ENCODE data around the gene SETD6. TPM values are rescaled to one million over a fixed set of nuclear protein-coding genes. Genes with fewer than 3 reads are reported as not detected.

Gene SETD6
- total and polyA plus RNA-seq, 2 experiments from 2014 or later, result 39.7 to 54.0 TPM

DNA sequence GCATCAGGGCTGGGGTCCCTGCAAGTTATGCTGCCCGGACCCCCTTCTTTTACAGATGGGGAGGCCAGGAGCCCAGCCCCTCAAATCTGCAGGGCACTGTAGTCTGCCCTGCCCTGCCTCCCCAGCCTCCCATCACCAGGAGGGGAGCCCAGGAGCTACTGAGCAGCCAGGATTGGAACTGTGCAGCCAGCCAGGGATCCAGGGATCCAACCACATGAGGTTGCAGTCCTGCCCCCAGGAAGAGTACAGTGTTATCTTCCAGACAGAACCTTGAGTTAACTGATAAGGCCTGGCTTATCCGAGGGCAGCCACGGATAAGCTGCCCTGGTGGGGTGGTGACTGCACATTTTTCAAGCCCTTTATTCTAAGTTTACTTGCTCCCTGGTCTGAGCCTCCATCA is 26.8 kb upstream of the SETD6 start:
- H3K36me3 ChIP-seq (ENCODE audit: insufficient read depth), result no peaks in the 10 kb centered on the region
- H3K27me3 ChIP-seq (ENCODE audit: insufficient read depth), result no peaks in the 10 kb centered on the region
- no peaks in the 10 kb centered on the region for H3K36me3 Mint-ChIP-seq (ENCODE audit: low read depth)
- H3K9me3 Mint-ChIP-seq, result no peaks in the 10 kb centered on the region
- no peak overlapping the region for H3K4me3 ChIP-seq
- H3K4me1 Mint-ChIP-seq, result peaks cover 13% of the 10 kb centered on the region
- peaks cover 15% of the 10 kb centered on the region for H3K27me3 Mint-ChIP-seq (ENCODE audit: insufficient read depth, low read depth, poor library complexity)
- TF ChIP-seq, protein P1, sequence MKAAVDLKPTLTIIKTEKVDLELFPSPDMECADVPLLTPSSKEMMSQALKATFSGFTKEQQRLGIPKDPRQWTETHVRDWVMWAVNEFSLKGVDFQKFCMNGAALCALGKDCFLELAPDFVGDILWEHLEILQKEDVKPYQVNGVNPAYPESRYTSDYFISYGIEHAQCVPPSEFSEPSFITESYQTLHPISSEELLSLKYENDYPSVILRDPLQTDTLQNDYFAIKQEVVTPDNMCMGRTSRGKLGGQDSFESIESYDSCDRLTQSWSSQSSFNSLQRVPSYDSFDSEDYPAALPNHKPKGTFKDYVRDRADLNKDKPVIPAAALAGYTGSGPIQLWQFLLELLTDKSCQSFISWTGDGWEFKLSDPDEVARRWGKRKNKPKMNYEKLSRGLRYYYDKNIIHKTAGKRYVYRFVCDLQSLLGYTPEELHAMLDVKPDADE (IDR thresholded peaks at IDR 0.05), result no peak
- TF ChIP-seq ZNF114 (CRISPR knock-in tag; IDR thresholded peaks at IDR 0.05) (no peak), ZNF331 (CRISPR knock-in tag; IDR thresholded peaks at IDR 0.05; ENCODE audit: low read depth) (no peak), STAT1 (IDR thresholded peaks at IDR 0.05; ENCODE audit: unreplicated experiment) (no peak), EZH2 (IDR thresholded peaks at IDR 0.05; ENCODE audit: low read depth, unreplicated experiment) (no peak), POLR2AphosphoS5 (IDR thresholded peaks at IDR 0.05; ENCODE audit: low read depth) (no peak)
- TF ChIP-seq, protein P2, sequence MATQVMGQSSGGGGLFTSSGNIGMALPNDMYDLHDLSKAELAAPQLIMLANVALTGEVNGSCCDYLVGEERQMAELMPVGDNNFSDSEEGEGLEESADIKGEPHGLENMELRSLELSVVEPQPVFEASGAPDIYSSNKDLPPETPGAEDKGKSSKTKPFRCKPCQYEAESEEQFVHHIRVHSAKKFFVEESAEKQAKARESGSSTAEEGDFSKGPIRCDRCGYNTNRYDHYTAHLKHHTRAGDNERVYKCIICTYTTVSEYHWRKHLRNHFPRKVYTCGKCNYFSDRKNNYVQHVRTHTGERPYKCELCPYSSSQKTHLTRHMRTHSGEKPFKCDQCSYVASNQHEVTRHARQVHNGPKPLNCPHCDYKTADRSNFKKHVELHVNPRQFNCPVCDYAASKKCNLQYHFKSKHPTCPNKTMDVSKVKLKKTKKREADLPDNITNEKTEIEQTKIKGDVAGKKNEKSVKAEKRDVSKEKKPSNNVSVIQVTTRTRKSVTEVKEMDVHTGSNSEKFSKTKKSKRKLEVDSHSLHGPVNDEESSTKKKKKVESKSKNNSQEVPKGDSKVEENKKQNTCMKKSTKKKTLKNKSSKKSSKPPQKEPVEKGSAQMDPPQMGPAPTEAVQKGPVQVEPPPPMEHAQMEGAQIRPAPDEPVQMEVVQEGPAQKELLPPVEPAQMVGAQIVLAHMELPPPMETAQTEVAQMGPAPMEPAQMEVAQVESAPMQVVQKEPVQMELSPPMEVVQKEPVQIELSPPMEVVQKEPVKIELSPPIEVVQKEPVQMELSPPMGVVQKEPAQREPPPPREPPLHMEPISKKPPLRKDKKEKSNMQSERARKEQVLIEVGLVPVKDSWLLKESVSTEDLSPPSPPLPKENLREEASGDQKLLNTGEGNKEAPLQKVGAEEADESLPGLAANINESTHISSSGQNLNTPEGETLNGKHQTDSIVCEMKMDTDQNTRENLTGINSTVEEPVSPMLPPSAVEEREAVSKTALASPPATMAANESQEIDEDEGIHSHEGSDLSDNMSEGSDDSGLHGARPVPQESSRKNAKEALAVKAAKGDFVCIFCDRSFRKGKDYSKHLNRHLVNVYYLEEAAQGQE (IDR thresholded peaks at IDR 0.05; ENCODE audit: unreplicated experiment), result no peak
- TF ChIP-seq, protein P3, sequence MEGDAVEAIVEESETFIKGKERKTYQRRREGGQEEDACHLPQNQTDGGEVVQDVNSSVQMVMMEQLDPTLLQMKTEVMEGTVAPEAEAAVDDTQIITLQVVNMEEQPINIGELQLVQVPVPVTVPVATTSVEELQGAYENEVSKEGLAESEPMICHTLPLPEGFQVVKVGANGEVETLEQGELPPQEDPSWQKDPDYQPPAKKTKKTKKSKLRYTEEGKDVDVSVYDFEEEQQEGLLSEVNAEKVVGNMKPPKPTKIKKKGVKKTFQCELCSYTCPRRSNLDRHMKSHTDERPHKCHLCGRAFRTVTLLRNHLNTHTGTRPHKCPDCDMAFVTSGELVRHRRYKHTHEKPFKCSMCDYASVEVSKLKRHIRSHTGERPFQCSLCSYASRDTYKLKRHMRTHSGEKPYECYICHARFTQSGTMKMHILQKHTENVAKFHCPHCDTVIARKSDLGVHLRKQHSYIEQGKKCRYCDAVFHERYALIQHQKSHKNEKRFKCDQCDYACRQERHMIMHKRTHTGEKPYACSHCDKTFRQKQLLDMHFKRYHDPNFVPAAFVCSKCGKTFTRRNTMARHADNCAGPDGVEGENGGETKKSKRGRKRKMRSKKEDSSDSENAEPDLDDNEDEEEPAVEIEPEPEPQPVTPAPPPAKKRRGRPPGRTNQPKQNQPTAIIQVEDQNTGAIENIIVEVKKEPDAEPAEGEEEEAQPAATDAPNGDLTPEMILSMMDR (conservative IDR thresholded peaks at IDR 0.05; ENCODE audit: low read depth in 2 of 2), result no peak
- TF ChIP-seq, protein P4, sequence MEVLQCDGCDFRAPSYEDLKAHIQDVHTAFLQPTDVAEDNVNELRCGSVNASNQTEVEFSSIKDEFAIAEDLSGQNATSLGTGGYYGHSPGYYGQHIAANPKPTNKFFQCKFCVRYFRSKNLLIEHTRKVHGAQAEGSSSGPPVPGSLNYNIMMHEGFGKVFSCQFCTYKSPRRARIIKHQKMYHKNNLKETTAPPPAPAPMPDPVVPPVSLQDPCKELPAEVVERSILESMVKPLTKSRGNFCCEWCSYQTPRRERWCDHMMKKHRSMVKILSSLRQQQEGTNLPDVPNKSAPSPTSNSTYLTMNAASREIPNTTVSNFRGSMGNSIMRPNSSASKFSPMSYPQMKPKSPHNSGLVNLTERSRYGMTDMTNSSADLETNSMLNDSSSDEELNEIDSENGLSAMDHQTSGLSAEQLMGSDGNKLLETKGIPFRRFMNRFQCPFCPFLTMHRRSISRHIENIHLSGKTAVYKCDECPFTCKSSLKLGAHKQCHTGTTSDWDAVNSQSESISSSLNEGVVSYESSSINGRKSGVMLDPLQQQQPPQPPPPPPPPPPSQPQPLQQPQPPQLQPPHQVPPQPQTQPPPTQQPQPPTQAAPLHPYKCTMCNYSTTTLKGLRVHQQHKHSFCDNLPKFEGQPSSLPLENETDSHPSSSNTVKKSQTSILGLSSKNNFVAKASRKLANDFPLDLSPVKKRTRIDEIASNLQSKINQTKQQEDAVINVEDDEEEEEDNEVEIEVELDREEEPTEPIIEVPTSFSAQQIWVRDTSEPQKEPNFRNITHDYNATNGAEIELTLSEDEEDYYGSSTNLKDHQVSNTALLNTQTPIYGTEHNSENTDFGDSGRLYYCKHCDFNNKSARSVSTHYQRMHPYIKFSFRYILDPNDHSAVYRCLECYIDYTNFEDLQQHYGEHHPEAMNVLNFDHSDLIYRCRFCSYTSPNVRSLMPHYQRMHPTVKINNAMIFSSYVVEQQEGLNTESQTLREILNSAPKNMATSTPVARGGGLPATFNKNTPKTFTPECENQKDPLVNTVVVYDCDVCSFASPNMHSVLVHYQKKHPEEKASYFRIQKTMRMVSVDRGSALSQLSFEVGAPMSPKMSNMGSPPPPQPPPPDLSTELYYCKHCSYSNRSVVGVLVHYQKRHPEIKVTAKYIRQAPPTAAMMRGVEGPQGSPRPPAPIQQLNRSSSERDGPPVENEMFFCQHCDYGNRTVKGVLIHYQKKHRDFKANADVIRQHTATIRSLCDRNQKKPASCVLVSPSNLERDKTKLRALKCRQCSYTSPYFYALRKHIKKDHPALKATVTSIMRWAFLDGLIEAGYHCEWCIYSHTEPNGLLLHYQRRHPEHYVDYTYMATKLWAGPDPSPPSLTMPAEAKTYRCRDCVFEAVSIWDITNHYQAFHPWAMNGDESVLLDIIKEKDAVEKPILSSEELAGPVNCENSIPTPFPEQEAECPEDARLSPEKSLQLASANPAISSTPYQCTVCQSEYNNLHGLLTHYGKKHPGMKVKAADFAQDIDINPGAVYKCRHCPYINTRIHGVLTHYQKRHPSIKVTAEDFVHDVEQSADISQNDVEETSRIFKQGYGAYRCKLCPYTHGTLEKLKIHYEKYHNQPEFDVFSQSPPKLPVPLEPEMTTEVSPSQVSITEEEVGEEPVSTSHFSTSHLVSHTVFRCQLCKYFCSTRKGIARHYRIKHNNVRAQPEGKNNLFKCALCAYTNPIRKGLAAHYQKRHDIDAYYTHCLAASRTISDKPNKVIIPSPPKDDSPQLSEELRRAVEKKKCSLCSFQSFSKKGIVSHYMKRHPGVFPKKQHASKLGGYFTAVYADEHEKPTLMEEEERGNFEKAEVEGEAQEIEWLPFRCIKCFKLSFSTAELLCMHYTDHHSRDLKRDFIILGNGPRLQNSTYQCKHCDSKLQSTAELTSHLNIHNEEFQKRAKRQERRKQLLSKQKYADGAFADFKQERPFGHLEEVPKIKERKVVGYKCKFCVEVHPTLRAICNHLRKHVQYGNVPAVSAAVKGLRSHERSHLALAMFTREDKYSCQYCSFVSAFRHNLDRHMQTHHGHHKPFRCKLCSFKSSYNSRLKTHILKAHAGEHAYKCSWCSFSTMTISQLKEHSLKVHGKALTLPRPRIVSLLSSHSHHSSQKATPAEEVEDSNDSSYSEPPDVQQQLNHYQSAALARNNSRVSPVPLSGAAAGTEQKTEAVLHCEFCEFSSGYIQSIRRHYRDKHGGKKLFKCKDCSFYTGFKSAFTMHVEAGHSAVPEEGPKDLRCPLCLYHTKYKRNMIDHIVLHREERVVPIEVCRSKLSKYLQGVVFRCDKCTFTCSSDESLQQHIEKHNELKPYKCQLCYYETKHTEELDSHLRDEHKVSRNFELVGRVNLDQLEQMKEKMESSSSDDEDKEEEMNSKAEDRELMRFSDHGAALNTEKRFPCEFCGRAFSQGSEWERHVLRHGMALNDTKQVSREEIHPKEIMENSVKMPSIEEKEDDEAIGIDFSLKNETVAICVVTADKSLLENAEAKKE (CRISPR knock-in tag; IDR thresholded peaks at IDR 0.05), result no peak
- no peak overlapping the region for H2AFZ ChIP-seq
- H3K4me3 Mint-ChIP-seq, result no peak overlapping the region
- H3F3A ChIP-seq (replicated peaks; ENCODE audit: low read depth), result no peaks in the 10 kb centered on the region
- H3K4me2 ChIP-seq, result no peak overlapping the region
- H3K4me1 ChIP-seq (ENCODE audit: insufficient read depth), result no peaks in the 10 kb centered on the region; the same call in 1 of the 2 replicates
- no peak overlapping the region for H3K27ac ChIP-seq (ENCODE audit: low read depth)
- ATAC-seq (no peak), DNase-seq (ENCODE audit: low spot score) (no peak)
- no peaks in the 10 kb centered on the region for H3K79me2 ChIP-seq (replicated peaks; ENCODE audit: insufficient read depth)
- no peak overlapping the region for H3K27ac Mint-ChIP-seq
- H4K20me1 ChIP-seq (replicated peaks; ENCODE audit: insufficient read depth), result no peaks in the 10 kb centered on the region
- no peaks in the 10 kb centered on the region for H3K9me2 ChIP-seq (ENCODE audit: insufficient read depth)

All from GM23338 (cell line).